ENCODE results near the gene FBXL13. TPM values are rescaled to one million over a fixed set of nuclear protein-coding genes. Genes with fewer than 3 reads are reported as not detected.
"Not testable (repeated sequence)": the region's sequence is repeated elsewhere in the genome, so short reads cannot be mapped to it uniquely, and the experiment has no call there.

The FBXL13 gene
- total RNA-seq, 1 experiment from 2014 or later = 1.3 TPM

DNA sequence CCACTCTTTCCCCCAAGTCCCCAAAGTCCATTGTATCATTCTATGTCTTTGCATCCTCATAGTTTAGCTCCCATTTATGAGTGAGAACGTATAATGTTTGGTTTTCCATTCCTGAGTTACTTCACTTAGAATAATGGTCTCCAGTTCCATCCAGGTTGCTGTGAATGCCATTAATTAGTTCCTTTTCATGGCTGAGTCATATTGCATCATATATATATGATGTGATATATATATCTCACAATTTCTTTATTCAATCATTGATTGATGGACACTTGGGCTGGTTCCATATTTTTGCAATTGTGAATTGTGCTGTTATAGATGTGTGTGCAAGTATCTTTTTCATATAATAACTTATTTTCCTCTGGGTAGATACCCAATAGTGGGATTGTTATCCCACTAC lies 18.6 kb downstream of the FBXL13 start:
- not testable (repeated sequence) for H3K4me3 ChIP-seq, H3K9me3 ChIP-seq, H3K27me3 ChIP-seq, H3K36me3 ChIP-seq, DNase-seq

DNA sequence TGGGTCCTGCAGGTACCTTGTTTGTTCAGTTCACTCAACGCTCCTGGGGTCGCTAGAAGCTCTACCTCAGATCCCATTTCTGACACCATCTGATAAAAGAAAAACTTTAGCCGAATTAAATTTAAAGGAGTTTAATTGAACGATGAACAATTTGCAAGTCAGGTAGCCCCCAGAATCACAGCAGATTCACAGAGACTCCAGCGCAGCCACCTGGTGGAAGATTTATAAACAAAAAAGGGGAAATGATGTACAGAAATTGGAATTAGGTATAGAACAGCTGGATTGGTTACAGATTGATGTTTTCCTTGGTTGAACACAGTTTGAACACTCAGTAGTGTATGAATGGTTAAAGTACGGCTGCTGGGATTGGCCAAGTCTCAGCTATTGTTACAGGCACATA lies 23.1 kb downstream of the FBXL13 start:
- no peaks in the 10 kb centered on the region for H3K9me3 ChIP-seq
- no peaks in the 10 kb centered on the region for H3K27me3 ChIP-seq
- DNase-seq = no peak
- H3K4me3 ChIP-seq = no peak overlapping the region
- H3K36me3 ChIP-seq = no peaks in the 10 kb centered on the region

DNA sequence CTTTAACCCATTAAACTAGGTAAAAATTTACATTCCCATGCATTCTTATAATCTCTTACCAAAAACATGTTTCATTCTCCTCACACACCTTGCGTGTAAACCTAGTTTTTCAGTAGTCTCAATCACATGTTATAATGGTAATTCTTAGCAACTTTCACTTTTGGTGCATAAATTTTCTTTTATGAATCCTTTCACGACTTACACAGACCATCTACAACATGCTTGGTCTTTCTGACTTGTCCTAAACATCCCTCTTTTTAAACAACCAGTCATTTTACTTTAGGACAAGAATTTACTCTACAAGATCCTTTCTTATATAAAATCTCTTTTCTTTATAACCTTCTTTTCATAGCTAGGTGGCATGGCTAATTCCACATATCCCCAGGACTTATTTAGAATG lies 25.8 kb downstream of the FBXL13 start:
- H3K36me3 ChIP-seq = no peaks in the 10 kb centered on the region
- H3K27me3 ChIP-seq = no peaks in the 10 kb centered on the region
- no peak for DNase-seq
- H3K9me3 ChIP-seq = no peaks in the 10 kb centered on the region
- H3K4me3 ChIP-seq = no peak overlapping the region

DNA sequence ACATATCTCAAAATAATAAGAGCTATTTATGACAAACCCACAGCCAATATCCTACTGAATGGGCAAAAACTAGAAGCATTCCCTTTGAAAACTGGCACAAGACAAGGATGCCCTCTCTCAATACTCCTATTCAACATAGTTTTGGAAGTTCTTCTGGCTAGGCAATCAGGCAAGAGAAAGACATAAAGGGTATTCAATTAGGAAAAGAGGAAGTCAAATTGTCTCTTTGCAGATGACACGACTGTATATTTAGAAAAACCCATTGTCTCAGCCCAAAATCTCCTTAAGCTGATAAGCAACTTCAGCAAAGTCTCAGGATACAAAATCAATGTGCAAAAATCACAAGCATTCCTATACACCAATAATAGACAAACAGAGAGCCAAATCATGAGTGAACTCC lies 32.8 kb downstream of the FBXL13 start:
- H3K27me3 ChIP-seq, H3K4me3 ChIP-seq, DNase-seq, H3K36me3 ChIP-seq, H3K9me3 ChIP-seq: not testable (repeated sequence)

DNA sequence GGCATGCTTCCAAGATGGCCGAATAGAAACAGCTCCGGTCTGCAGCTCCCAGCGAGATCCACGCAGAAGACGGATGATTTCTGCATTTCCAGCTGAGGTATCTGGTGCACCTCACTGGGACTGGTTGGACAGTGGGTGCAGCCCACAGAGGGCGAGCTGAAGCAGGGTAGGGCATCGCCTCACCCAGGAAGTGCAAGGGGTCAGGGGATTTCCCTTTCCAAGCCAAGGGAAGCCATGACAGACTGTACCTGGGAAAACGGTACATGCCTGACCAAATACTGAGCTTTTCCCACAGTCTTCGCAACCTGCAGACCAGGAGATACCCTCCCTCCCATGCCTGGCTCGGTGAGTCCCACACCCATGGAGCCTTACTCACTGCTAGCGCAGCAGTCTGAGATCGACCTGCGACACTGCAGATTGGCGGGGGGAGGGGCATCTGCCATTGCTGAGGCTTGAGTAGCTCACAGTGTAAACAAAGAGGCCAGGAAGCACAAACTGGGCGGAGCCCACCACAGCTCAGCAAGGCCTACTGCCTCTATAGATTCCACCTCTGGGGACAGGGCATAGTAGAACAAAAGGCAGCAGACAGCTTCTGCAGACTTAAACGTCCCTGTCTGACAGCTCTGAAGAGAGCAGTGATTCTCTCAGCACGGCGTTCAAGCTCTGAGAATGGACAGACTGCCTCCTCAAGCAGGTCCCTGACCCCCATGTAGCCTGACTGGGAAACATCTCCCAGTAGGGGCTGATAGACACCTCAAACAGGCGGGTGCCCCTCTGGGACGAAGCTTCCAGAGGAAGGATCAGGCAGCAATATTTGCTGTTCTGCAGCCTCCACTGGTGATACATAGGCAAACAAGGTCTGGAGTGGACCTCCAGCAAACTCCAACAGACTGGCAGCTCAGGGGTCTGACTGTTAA lies 36.5 kb downstream of the FBXL13 start:
- not testable (repeated sequence) for DNase-seq, H3K27me3 ChIP-seq, H3K36me3 ChIP-seq

DNA sequence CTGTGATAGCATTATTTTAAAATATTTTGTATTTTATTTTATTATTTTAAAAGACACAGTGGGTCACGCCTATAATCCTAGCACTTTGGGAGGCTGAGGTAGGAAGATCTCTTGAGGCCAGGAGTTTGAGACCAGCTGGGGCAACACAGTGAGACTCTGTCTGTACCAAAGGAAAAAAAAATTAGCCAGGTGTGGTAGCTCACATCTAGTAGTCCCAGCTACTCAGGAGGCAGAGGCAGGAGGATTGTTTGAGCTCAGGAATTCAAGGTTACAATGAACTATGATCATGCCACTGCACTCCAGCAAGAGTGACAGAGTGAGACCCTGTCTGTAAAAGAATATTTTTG lies 37.1 kb downstream of the FBXL13 start:
- DNase-seq = no peak
- H3K36me3 ChIP-seq = no peaks in the 10 kb centered on the region
- no peak overlapping the region for H3K4me3 ChIP-seq
- H3K27me3 ChIP-seq = no peaks in the 10 kb centered on the region
- H3K9me3 ChIP-seq = no peaks in the 10 kb centered on the region

More for the DNA sequence above, 36.5 kb downstream of the FBXL13 start:
- H3K4me3 ChIP-seq, H3K9me3 ChIP-seq: not testable (repeated sequence)

DNA sequence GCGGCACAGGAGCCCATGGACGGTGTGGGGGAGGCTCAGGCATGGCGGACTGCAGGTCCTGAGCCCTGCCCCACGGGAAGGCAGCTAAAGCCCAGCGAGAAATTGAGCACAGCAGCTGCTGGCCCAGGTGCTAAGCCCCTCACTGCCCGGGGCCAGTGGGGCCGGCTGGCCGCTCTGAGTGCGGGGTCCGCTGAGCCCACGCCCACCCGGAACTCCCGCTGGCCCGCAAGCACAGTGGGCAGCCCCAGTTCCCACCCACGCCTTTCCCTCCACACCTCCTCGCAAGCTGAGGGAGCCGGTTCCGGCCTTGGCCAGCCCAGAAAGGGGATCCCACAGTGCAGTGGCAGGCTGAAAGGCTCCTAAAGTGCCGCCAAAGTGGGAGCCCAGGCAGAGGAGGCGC lies 40.3 kb downstream of the FBXL13 start:
- DNase-seq, H3K9me3 ChIP-seq, H3K36me3 ChIP-seq, H3K4me3 ChIP-seq, H3K27me3 ChIP-seq: not testable (repeated sequence)

DNA sequence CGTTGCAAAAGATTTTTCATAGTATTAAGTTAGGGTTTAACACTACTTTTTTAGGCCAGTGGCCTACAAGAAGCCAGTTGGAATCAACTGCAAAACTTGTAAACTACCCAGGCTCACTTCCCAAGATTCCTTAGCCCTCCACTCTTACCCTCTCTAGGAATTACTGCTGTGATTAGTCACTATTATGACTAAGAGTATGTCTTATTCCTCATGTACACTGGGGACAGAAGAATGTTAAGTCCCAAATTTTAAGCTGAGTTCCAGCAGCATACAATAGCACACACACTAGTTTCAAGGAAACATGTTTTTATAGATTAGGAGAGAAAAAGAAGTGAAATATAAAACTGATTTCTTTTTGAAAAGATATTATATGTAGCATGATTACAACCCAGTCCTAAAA lies 42.8 kb downstream of the FBXL13 start:
- no peaks in the 10 kb centered on the region for H3K9me3 ChIP-seq
- H3K4me3 ChIP-seq = no peak overlapping the region
- H3K36me3 ChIP-seq = no peaks in the 10 kb centered on the region
- H3K27me3 ChIP-seq = no peaks in the 10 kb centered on the region
- DNase-seq = no peak

DNA sequence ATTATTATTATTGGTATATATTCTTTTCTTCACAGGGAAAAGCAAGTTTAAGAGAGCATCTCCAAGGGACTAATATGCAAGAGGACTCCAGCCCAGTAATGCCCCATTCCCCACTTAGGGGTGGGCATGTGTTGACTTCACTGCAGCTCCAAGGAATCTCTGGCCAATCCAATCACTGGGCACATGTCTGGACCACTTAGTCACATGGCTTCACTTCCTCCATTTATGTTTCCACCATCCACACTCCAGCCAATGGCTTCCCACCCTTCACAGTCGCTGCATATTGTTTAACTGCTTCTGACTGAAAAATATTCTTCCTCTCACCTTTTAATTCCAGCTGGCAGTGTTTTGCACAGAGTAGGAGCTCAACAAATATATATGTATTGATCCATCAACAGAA lies 43.6 kb downstream of the FBXL13 start:
- no peak overlapping the region for H3K4me3 ChIP-seq
- no peaks in the 10 kb centered on the region for H3K27me3 ChIP-seq
- no peaks in the 10 kb centered on the region for H3K9me3 ChIP-seq
- H3K36me3 ChIP-seq = no peaks in the 10 kb centered on the region
- no peak for DNase-seq

DNA sequence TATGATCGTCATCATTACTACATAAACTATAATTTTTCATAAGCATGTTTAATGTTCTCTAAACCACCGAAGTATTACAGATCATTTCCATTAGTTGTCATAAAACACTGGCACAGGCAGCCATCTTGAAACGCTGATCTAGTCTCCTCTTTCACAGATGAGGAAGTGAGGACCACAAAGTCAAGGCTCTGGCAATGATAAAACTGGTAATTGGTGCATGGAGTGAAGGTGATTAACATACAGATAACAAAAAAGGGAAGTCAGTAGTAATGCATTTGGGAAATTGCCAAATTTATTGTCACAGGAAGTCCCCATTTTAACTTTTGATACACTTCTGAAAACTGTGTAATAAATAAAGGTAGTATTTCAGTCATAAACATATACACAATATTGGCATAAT lies 49.3 kb downstream of the FBXL13 start:
- no peaks in the 10 kb centered on the region for H3K27me3 ChIP-seq
- H3K9me3 ChIP-seq = no peaks in the 10 kb centered on the region
- H3K36me3 ChIP-seq = no peaks in the 10 kb centered on the region
- DNase-seq = no peak
- H3K4me3 ChIP-seq = no peak overlapping the region

DNA sequence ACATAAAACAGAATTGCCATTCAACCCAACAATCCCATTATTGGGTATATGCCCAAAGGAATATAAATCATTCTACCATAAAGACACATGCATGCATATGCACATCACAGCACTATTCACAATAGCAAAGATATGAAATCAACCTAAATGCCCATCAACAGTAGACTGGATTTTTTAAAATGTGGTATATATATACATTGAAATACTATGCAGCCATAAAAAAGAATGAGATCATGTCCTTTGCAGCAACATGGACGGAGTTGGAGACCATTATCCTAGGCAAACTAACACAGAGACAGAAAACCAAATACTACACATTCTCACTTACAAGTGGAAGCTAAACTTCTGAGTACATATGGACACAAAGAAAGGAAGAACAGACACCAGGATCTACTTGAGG lies 51.0 kb downstream of the FBXL13 start:
- H3K36me3 ChIP-seq, H3K4me3 ChIP-seq, H3K9me3 ChIP-seq, H3K27me3 ChIP-seq, DNase-seq: not testable (repeated sequence)

DNA sequence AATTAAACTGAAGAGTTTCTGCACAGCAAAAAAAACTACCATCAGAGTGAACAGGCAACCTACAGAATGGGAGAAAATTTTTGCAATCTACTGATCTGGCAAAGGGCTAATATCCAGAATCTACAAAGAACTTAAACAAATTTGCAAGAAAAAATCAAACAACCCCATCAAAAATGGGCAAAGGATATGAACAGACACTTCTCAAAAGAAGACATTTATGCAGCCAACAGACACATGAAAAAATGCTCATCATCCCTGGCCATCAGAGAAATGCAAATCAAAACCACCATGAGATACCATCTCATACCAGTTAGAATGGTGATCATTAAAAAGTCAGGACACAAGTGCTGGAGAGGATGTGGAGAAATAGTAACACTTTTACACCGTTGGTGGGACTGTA lies 53.1 kb downstream of the FBXL13 start:
- not testable (repeated sequence) for DNase-seq, H3K27me3 ChIP-seq, H3K4me3 ChIP-seq, H3K36me3 ChIP-seq, H3K9me3 ChIP-seq

DNA sequence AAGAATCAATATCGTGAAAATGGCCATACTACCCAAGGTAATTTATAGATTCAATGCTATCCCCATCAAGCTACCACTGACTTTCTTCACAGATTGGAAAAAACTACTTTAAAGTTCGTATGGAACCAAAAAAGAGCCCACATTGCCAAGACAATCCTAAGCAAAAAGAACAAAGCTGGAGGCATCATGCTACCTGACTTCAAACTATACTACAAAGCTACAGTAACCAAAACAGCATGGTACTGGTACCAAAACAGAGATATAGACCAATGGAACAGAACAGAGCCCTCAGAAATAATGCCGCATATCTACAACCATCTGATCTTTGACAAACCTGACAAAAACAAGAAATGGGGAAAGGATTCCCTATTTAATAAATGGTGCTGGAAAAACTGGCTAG lies 53.7 kb downstream of the FBXL13 start:
- not testable (repeated sequence) for H3K4me3 ChIP-seq, DNase-seq, H3K9me3 ChIP-seq, H3K27me3 ChIP-seq, H3K36me3 ChIP-seq

DNA sequence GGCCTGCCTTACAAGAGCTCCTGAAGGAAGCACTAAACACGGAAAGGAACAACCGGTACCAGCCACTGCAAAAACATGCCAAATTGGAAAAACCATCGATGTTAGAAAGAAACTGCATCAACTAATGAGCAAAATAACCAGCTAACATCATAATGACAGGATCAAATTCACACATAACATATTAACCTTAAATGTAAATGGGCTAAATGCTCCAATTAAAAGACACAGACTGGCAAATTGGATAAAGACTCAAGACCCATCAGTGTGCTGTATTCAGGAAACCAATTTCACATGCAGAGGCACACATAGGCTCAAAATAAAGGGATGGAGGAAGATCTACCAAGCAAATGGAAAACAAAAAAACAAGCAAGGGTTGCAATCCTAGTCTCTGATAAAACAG lies 56.3 kb downstream of the FBXL13 start:
- not testable (repeated sequence) for DNase-seq, H3K27me3 ChIP-seq, H3K4me3 ChIP-seq

DNA sequence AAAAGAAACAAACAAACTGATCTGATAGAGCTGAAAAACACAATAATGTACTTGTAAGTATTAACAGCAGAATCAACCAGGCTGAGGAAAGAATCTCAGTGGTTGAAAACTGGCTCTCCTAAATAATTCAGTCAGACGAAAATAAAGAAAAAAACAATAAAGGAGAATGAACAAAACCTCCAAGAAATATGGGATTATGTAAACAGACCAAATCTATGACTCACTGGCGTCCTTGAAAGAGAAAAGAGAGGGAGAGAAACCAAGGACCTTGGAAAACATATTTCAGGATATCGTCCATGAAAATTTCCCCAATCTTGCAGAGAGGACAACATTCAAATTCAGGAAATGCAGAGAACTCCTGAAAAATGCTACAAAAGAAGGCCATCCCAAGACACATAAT lies 62.9 kb downstream of the FBXL13 start:
- no peak for DNase-seq
- no peak overlapping the region for H3K4me3 ChIP-seq
- no peaks in the 10 kb centered on the region for H3K9me3 ChIP-seq
- no peaks in the 10 kb centered on the region for H3K27me3 ChIP-seq
- no peaks in the 10 kb centered on the region for H3K36me3 ChIP-seq

More for the DNA sequence above, 56.3 kb downstream of the FBXL13 start:
- H3K9me3 ChIP-seq, H3K36me3 ChIP-seq: not testable (repeated sequence)

DNA sequence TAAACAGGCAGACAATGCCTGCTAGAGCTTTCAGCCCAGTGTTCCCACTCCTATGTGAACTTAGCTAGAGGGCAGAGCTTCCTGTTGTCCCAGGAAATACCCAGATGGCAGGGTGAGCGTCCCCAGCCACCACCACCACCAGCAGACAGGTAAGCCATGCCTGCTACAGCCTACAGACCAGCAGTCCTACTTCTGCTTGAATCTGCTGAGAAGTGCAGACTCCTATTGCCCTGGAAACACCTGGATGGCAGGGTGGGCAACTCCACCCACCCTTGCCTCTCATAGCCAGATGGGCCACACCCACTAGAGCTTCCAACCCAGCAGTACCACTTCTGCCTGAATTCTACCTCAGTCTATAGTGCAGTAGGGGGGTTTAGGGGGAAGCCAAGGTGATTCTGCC lies 64.4 kb downstream of the FBXL13 start:
- Histone ChIP-seq H3K36me3 (no peaks in the 10 kb centered on the region), H3K9me3 (no peaks in the 10 kb centered on the region), H3K27me3 (no peaks in the 10 kb centered on the region), H3K4me3 (no peak overlapping the region)
- no peak for DNase-seq

DNA sequence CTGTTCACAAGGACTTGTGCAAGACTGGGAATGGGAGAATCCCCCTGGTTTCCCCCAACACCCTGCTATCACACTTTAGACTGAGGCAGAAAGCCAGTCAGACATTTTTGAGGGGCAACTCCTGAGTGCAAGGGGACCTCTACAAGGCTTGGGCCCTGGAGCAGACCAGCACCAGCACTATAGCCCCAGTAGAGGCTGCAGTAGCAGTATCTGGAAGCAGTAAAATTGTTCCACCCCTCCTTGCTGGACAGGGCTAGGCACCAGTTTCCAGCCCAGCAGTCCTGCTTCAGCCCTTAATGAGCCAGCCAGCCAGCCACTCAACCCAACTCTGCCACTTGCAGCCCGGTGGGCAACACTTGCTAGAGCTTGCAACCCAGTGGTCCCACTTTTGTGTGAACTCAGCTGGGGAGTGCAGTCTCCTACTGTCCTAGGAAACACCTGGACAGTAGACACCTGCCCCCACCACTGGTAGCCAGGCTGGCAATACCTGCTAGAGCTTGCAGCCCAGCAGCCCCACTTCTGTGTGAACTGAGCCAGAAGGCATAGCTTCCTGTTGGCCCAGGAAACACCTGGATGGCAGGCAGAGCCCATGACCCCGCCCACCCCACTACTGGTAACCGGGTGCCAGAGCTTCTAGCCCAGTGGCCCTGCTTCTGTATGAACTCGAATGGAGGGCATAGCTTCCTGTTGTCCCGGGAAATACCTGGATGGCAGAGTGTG lies 65.0 kb downstream of the FBXL13 start:
- Histone ChIP-seq H3K27me3 (no peaks in the 10 kb centered on the region), H3K4me3 (no peak overlapping the region), H3K9me3 (no peaks in the 10 kb centered on the region), H3K36me3 (no peaks in the 10 kb centered on the region)
- no peak for DNase-seq

DNA sequence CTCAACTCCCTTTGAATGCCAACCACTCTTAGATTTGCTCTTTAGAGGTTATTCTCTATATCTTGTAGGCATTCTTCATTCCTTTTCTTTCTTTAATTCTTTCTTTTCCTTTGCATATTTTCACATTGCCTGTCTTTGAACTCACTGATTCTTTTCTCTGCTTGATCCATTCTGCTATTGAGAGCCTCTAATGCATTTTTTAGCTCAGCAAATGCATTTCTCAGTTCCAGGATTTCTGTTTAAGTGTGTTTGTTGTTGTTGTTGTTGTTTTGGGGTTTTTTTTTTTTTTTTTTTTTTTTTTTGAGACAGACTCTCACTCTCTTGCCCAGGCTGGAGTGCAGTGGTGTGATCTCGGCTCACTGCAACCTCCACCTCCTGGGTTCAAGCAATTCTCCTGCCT lies 71.6 kb downstream of the FBXL13 start:
- Histone ChIP-seq H3K4me3 (no peak overlapping the region), H3K36me3 (no peaks in the 10 kb centered on the region), H3K27me3 (no peaks in the 10 kb centered on the region), H3K9me3 (no peaks in the 10 kb centered on the region; the same call in 1 of the 2 replicates)
- DNase-seq = no peak
